DND-41 (cell line): ENCODE data around the gene SOCS7.
A peak's percentile ranks its signal among the peaks of the same experiment; 100 is the strongest.

Experiments used
- ATAC-seq: fragments of 200-7000 bp; cut with Tn5 transposase; 3 replicates; pipeline ENCODE4 v1.9.1; 2021; ENCODE audit warnings: low read depth; ENCODE audit not compliant: insufficient read depth
- DNase-seq: peaks from one replicate; pipeline ENCODE4 v3.0.0-alpha.2; 2020
- H2AFZ ChIP-seq: 2 replicates; pipeline ENCODE4 v1.6.0; 2012; ENCODE audit warnings: low read depth, low read length
- H3K27ac ChIP-seq: 2 replicates; pipeline ENCODE4 v1.5.1; 2012; ENCODE audit warnings: low read length, inconsistent platforms
- H3K27me3 ChIP-seq: fragments of 200-600 bp; sonication (generic); 2 replicates; pipeline ENCODE4 v1.6.0; 2012; ENCODE audit warnings: low read length, mild to moderate bottlenecking, inconsistent platforms; ENCODE audit not compliant: insufficient read depth, poor library complexity
- H3K36me3 ChIP-seq: 2 replicates; pipeline ENCODE4 v1.5.1; 2012; ENCODE audit warnings: low read length, inconsistent platforms; ENCODE audit not compliant: insufficient read depth
- H3K4me1 ChIP-seq: 2 replicates; pipeline ENCODE4 v1.5.1; 2012; ENCODE audit warnings: mild to moderate bottlenecking, low read length; ENCODE audit not compliant: insufficient read depth
- H3K4me2 ChIP-seq: 2 replicates; pipeline ENCODE4 v1.6.0; 2012; ENCODE audit warnings: mild to moderate bottlenecking, moderate library complexity, low read length, inconsistent platforms; ENCODE audit not compliant: insufficient read depth
- H3K4me3 ChIP-seq, 2 experiments: fragments of 200-600 bp in 1 of 2; shearing (Covaris generic) in 1 of 2; 2 replicates each; pipeline ENCODE4 v1.5.1; 2012 to 2016; ENCODE audit warnings: inconsistent platforms in 2 of 2, low read length in 2 of 2, mild to moderate bottlenecking in 2 of 2, low read depth in 1 of 2, moderate library complexity in 1 of 2
- H3K79me2 ChIP-seq: 2 replicates; pipeline ENCODE4 v1.6.0; 2012; ENCODE audit warnings: low read length, inconsistent platforms; ENCODE audit not compliant: insufficient read depth
- H3K9ac ChIP-seq: 2 replicates; pipeline ENCODE4 v1.6.0; 2012; ENCODE audit warnings: low read depth, mild to moderate bottlenecking, inconsistent platforms, low read length, moderate library complexity
- H3K9me3 ChIP-seq: 2 replicates; pipeline ENCODE4 v1.5.1; 2012; ENCODE audit warnings: low read length, moderate library complexity, mild to moderate bottlenecking, inconsistent platforms; ENCODE audit not compliant: insufficient read depth, severe bottlenecking
- H4K20me1 ChIP-seq: 2 replicates; pipeline ENCODE4 v1.6.0; 2012; ENCODE audit warnings: low read length; ENCODE audit not compliant: insufficient read depth
- CTCF ChIP-seq: IDR thresholded peaks from 2 replicates; pipeline ENCODE4 v1.5.1; 2012; ENCODE audit warnings: borderline replicate concordance, low read length, moderate library complexity, mild to moderate bottlenecking; ENCODE audit not compliant: poor library complexity, severe bottlenecking; ENCODE audit errors: extremely low read depth
- EZH2 ChIP-seq: IDR thresholded peaks from 3 replicates; pipeline ENCODE4 v1.6.1; 2012; ENCODE audit warnings: borderline replicate concordance, low read depth, mild to moderate bottlenecking, moderate library complexity, low read length, inconsistent platforms; ENCODE audit not compliant: severe bottlenecking

The SOCS7 gene

GRCh38 chr17:38333635-38334295, 17.9 kb upstream of the SOCS7 start:
- no peak overlapping the region for H3K27ac ChIP-seq
- ATAC-seq: peak; percentile 88

GRCh38 chr17:38334480-38335364, 16.9 kb upstream of the SOCS7 start:
- H3K4me2 ChIP-seq: no peak overlapping the region
- H3K27me3 ChIP-seq: no peaks in the 10 kb centered on the region
- no peak overlapping the region for H3K4me3 ChIP-seq
- H3K9me3 ChIP-seq: no peaks in the 10 kb centered on the region
- no peak overlapping the region for H3K27ac ChIP-seq
- H2AFZ ChIP-seq: no peak overlapping the region
- no peaks in the 10 kb centered on the region for H3K79me2 ChIP-seq
- H4K20me1 ChIP-seq: no peaks in the 10 kb centered on the region; the same call in 1 of the 2 replicates
- no peaks in the 10 kb centered on the region for H3K36me3 ChIP-seq
- no peak overlapping the region for H3K9ac ChIP-seq
- no peaks in the 10 kb centered on the region for H3K4me1 ChIP-seq
- DNase-seq (no peak), ATAC-seq (no peak)
- TF ChIP-seq EZH2: no peak
- TF ChIP-seq CTCF: no peak

More at GRCh38 chr17:38333635-38334295, 17.9 kb upstream of the SOCS7 start:
- no peaks in the 10 kb centered on the region for H3K9me3 ChIP-seq
- no peak overlapping the region for H3K9ac ChIP-seq
- H3K27me3 ChIP-seq: no peaks in the 10 kb centered on the region
- H4K20me1 ChIP-seq: no peaks in the 10 kb centered on the region; the same call in 1 of the 2 replicates
- H3K4me2 ChIP-seq: no peak overlapping the region
- H2AFZ ChIP-seq: no peak overlapping the region
- no peak overlapping the region for H3K4me3 ChIP-seq
- no peaks in the 10 kb centered on the region for H3K36me3 ChIP-seq
- TF ChIP-seq EZH2 (no peak), CTCF (peak; percentile 88)
- no peaks in the 10 kb centered on the region for H3K4me1 ChIP-seq
- H3K79me2 ChIP-seq: no peaks in the 10 kb centered on the region
- DNase-seq: peak; percentile 67

GRCh38 chr17:38336838-38337237, 14.8 kb upstream of the SOCS7 start:
- no peak overlapping the region for H3K4me2 ChIP-seq
- H2AFZ ChIP-seq: no peak overlapping the region
- H3K9me3 ChIP-seq: no peaks in the 10 kb centered on the region
- no peak overlapping the region for H3K27ac ChIP-seq
- H3K4me1 ChIP-seq: no peaks in the 10 kb centered on the region
- H3K27me3 ChIP-seq: no peaks in the 10 kb centered on the region
- H3K9ac ChIP-seq: no peak overlapping the region
- no peak for ATAC-seq
- TF ChIP-seq CTCF: no peak
- TF ChIP-seq EZH2: no peak
- H3K79me2 ChIP-seq: no peaks in the 10 kb centered on the region
- H3K4me3 ChIP-seq: no peak overlapping the region
- no peaks in the 10 kb centered on the region for H3K36me3 ChIP-seq
- no peak for DNase-seq
- no peaks in the 10 kb centered on the region; the same call in 1 of the 2 replicates for H4K20me1 ChIP-seq
